ENCODE data around the gene NDUFA1. TPM values are rescaled to one million over a fixed set of nuclear protein-coding genes. Genes with fewer than 3 reads are reported as not detected.
"Not testable (repeated sequence)": the region's sequence is repeated elsewhere in the genome, so short reads cannot be mapped to it uniquely, and the experiment has no call there.

NDUFA1 gene
- total and polyA plus RNA-seq, 12 donors = 46.7 to 572 (median 113) TPM

GRCh38 chrX:119917877-119918276 is 46.2 kb downstream of the NDUFA1 start:
- H3K27ac ChIP-seq = no peak overlapping the region
- H3K4me1 ChIP-seq (replicated peaks in 1 of 2) = no peaks in the 10 kb centered on the region
- DNase-seq = no peak
- no peaks in the 10 kb centered on the region for H3K27me3 ChIP-seq
- H3K9me3 ChIP-seq (replicated peaks in 1 of 3) = no peaks in the 10 kb centered on the region
- TF ChIP-seq CTCF (IDR thresholded peaks at IDR 0.05) (no peak), POLR2A (IDR thresholded peaks at IDR 0.05) (no peak)
- H3K36me3 ChIP-seq (replicated peaks in 1 of 2) = no peaks in the 10 kb centered on the region
- H3K4me3 ChIP-seq = no peak overlapping the region
- WGBS, 4 donors = 76 to 96% (median 88%) methylated on average over 2 of the region's 2 CpGs
- intact Hi-C loops (cut with DNase I) = no loop called here

GRCh38 chrX:119919835-119920585 is 48.4 kb downstream of the NDUFA1 start:
- TF ChIP-seq CTCF (IDR thresholded peaks at IDR 0.05) (no peak), POLR2A (IDR thresholded peaks at IDR 0.05) (no peak)
- WGBS, 4 donors = 85 to 97% (median 93%) methylated on average over 5 of the region's 5 CpGs
- Histone ChIP-seq H3K9me3 (replicated peaks in 1 of 3) (no peaks in the 10 kb centered on the region), H3K36me3 (replicated peaks in 1 of 2) (peaks cover 0 to 6% of the 10 kb centered on the region in 2 donors), H3K4me3 (no peak overlapping the region), H3K27me3 (no peaks in the 10 kb centered on the region), H3K27ac (no peak overlapping the region), H3K4me1 (replicated peaks in 1 of 2) (no peaks in the 10 kb centered on the region)
- no peak for DNase-seq
- intact Hi-C loops (cut with DNase I) = no loop called here

GRCh38 chrX:119922391-119922790 is 50.8 kb downstream of the NDUFA1 start:
- H3K9me3 ChIP-seq (replicated peaks in 1 of 3); DNase-seq; H3K4me1 ChIP-seq (replicated peaks in 1 of 2); H3K27ac ChIP-seq; intact Hi-C loops (cut with DNase I); H3K27me3 ChIP-seq; H3K36me3 ChIP-seq (replicated peaks in 1 of 2); H3K4me3 ChIP-seq: not testable (repeated sequence)
- WGBS, 4 donors = 91 to 100% (median 95%) methylated on average over 3 to 7 of the region's 7 CpGs

Other genes with a start within 250 kb of the NDUFA1 start
- 100 to 1,000 TPM in 8 of 9 donors, 10 to 100 TPM in 1; 86.5 to 204 (median 128) TPM for gene SEPTIN6, start 178.7 kb upstream of the NDUFA1 start, total RNA-seq
- gene SEPTIN6, start 178.7 kb upstream of the NDUFA1 start, polyA plus RNA-seq = 100 to 1,000 TPM in 1 of 3 donors, 10 to 100 TPM in 2; 42.4 to 332 (median 78.6) TPM
- gene SOWAHD, start 113.2 kb upstream of the NDUFA1 start, total RNA-seq = 1 to 10 TPM in 6 of 9 donors, under 1 TPM in 2, not detected in 1; 0.33 to 5.9 (median 1.4) TPM
- 1 to 10 TPM in 1 of 3 donors, under 1 TPM in 2; 0.13 to 1.4 (median 0.47) TPM for gene SOWAHD, start 113.2 kb upstream of the NDUFA1 start, polyA plus RNA-seq
- gene RPL39, start 80.2 kb upstream of the NDUFA1 start, total RNA-seq = 1,000 to 10,000 TPM in 8 of 9 donors, 100 to 1,000 TPM in 1; 797 to 3,528 (median 1,914) TPM
- 1,000 to 10,000 TPM; 2,112 to 4,409 (median 2,406) TPM for gene RPL39, start 80.2 kb upstream of the NDUFA1 start, polyA plus RNA-seq
- gene UPF3B, start 18.9 kb upstream of the NDUFA1 start, total RNA-seq = 1 to 10 TPM in 8 of 9 donors, under 1 TPM in 1; 0.95 to 6.2 (median 4.1) TPM
- 10 to 100 TPM; 11.0 to 27.1 (median 14.0) TPM for gene UPF3B, start 18.9 kb upstream of the NDUFA1 start, polyA plus RNA-seq
- gene RNF113A, start 99 bp upstream of the NDUFA1 start, total RNA-seq = 10 to 100 TPM; 11.5 to 18.0 (median 13.8) TPM
- 10 to 100 TPM; 16.1 to 21.5 (median 20.0) TPM for gene RNF113A, start 99 bp upstream of the NDUFA1 start, polyA plus RNA-seq
- not detected for gene AKAP14, start 24.1 kb downstream of the NDUFA1 start, total RNA-seq
- gene AKAP14, start 24.1 kb downstream of the NDUFA1 start, polyA plus RNA-seq = not detected
- gene NKAP, start 71.9 kb downstream of the NDUFA1 start, total RNA-seq = 10 to 100 TPM in 1 of 9 donors, 1 to 10 TPM in 8; 5.1 to 13.3 (median 9.4) TPM
- 10 to 100 TPM in 2 of 3 donors, 1 to 10 TPM in 1; 9.3 to 12.8 (median 10.2) TPM for gene NKAP, start 71.9 kb downstream of the NDUFA1 start, polyA plus RNA-seq
- not detected for gene RHOXF2B, start 205.9 kb downstream of the NDUFA1 start, total RNA-seq
- gene RHOXF2B, start 205.9 kb downstream of the NDUFA1 start, polyA plus RNA-seq = not detected
- 1 to 10 TPM in 2 of 9 donors, under 1 TPM in 2, not detected in 5; 0.46 to 1.4 (median 1.0) TPM for gene RHOXF1, start 244.1 kb downstream of the NDUFA1 start, total RNA-seq
- 1 to 10 TPM in 2 of 3 donors, not detected in 1; 2.2 to 3.8 TPM for gene RHOXF1, start 244.1 kb downstream of the NDUFA1 start, polyA plus RNA-seq